ENCODE measurements around the gene GALNT5. TPM values are rescaled to one million over a fixed set of nuclear protein-coding genes. Genes with fewer than 3 reads are reported as not detected.

GALNT5 gene
- total RNA-seq, 1 donor from 2014 or later: 3.1 TPM

- no peak for DNase-seq (ENCODE audit: low read depth)
- no peak for TF ChIP-seq CTCF (IDR thresholded peaks at IDR 0.05; ENCODE audit: insufficient read depth, low read length, poor library complexity, severe bottlenecking)
- H3K27me3 ChIP-seq (ENCODE audit: control insufficient read depth, insufficient read depth, low read length): no peaks in the 10 kb centered on the region
Observed at GRCh38 chr2:157345647-157346389, 88.3 kb downstream of the GALNT5 start.

DNA sequence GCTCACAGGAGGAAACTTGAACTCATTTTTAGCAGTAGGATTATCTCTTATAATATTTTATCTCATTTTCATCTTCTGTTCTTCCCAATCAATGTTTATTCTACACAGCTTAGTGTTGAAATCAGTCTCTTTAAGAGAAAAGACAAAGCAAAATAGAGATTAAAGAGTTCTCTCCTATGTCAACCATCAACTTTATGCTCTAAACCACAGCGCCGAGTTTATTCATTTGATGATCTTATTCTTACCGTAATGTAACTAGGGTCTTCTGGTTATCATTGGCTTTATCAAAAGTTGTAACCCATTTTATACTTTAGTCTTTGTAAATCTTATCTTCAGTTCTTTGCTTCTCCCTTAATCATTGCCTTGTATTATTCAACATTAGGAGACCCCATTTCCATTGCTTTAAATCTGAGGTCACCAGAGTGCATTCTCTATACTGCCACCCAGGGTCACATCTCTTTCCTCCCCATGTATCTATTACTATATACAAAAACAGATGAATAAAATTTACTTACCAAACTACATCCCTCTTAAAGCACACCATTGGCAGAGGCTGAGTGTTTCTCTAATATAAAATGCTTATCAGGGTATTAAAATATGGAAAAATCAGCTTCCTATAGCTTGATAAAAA is 90.9 kb downstream of the GALNT5 start:
- no peak overlapping the region for H3K4me3 ChIP-seq (ENCODE audit: low read depth, low read length)
- DNase-seq (ENCODE audit: low read depth): no peak
- H3K27me3 ChIP-seq (ENCODE audit: control insufficient read depth, insufficient read depth, low read length): no peaks in the 10 kb centered on the region
- no peaks in the 10 kb centered on the region for H3K36me3 ChIP-seq (ENCODE audit: control insufficient read depth, insufficient read depth, low read length)
- no peak for TF ChIP-seq CTCF (IDR thresholded peaks at IDR 0.05; ENCODE audit: insufficient read depth, low read length, poor library complexity, severe bottlenecking)

More at GRCh38 chr2:157345647-157346389, 88.3 kb downstream of the GALNT5 start:
- Histone ChIP-seq H3K4me3 (ENCODE audit: low read depth, low read length) (no peak overlapping the region), H3K36me3 (ENCODE audit: control insufficient read depth, insufficient read depth, low read length) (no peaks in the 10 kb centered on the region)

DNA sequence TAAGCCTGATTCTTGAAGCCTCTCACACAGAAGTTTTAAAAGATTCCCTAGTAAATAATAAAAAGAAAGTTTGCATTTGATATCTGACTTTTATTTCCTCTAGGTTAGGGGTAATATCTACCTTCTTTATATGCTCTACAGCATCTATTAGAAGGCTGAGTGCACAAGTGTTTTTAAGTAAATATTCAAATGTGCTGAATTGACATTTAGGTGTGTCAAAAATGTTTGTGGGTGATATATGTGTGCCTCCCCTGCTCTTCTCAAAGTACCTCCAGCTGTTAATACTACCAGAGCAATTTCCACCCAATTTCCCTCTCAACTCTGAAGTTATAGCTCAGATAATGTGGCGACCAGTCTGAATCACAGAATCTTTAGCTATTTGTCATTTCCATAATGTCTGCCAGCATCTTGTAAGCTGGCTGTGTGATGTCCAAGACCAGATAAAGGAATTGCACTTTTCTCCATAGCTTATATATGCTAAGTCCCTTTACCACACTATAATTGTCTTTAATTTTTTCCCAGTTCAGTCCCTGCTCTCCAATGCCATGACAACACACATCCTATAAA is 92.5 kb downstream of the GALNT5 start:
- Histone ChIP-seq H3K27me3 (ENCODE audit: control insufficient read depth, insufficient read depth, low read length) (no peaks in the 10 kb centered on the region), H3K4me3 (ENCODE audit: low read depth, low read length) (no peak overlapping the region), H3K36me3 (ENCODE audit: control insufficient read depth, insufficient read depth, low read length) (no peaks in the 10 kb centered on the region)
- TF ChIP-seq CTCF (IDR thresholded peaks at IDR 0.05; ENCODE audit: insufficient read depth, low read length, poor library complexity, severe bottlenecking): no peak
- DNase-seq (ENCODE audit: low read depth): no peak

DNA sequence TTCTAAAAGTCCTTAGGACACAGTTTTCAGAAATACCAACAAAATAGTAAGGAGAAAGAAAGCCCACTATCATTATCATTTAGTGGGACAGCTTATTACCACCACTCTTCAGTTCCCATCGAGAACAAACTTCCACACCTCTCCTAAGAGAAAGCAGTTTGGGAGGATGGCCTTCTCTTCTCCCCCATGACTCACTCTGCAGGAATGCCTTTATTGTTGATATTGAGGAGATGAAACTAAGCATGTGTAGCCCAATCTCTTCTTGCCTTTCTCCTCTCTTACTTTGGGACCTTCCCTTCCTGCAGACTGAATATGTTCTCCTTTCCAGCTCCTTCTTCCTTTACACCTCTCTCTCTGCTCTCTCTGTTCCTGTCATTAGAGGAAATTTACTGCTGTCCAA is 98.1 kb downstream of the GALNT5 start:
- H3K4me3 ChIP-seq (ENCODE audit: low read depth, low read length): no peak overlapping the region
- DNase-seq (ENCODE audit: low read depth): no peak
- H3K36me3 ChIP-seq (ENCODE audit: control insufficient read depth, insufficient read depth, low read length): no peaks in the 10 kb centered on the region
- H3K27me3 ChIP-seq (ENCODE audit: control insufficient read depth, insufficient read depth, low read length): no peaks in the 10 kb centered on the region
- TF ChIP-seq CTCF (IDR thresholded peaks at IDR 0.05; ENCODE audit: insufficient read depth, low read length, poor library complexity, severe bottlenecking): no peak

GRCh38 chr2:157359628-157360027 is 102.1 kb downstream of the GALNT5 start:
- H3K36me3 ChIP-seq (ENCODE audit: control insufficient read depth, insufficient read depth, low read length): no peaks in the 10 kb centered on the region
- TF ChIP-seq CTCF (IDR thresholded peaks at IDR 0.05; ENCODE audit: insufficient read depth, low read length, poor library complexity, severe bottlenecking): no peak
- no peak for DNase-seq (ENCODE audit: low read depth)
- H3K4me3 ChIP-seq (ENCODE audit: low read depth, low read length): no peak overlapping the region
- H3K27me3 ChIP-seq (ENCODE audit: control insufficient read depth, insufficient read depth, low read length): no peaks in the 10 kb centered on the region
